ENCODE results near the gene AFF1. TPM values are rescaled to one million over a fixed set of nuclear protein-coding genes. Genes with fewer than 3 reads are reported as not detected.

AFF1 gene
- total RNA-seq, 1 experiment from 2014 or later = 37.7 TPM

DNA sequence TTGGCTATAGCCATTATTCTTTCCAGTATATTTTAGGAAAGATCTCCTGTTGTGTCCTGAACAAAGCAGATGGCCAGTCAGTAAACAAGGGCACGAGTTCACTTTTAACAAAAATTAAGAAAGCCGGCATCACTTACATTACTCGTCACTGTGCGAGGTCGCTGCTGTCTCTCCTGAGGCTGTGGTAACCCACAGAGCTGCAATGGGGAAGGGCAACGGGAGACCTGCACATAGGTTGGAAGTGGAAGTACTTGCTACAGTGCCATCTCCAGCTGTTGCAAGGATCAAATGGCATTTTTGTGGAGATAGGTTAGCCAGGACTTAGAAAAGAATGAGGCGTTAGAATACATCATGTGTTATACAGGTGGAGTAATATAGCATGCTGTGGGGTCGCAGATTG is 153.4 kb downstream of the AFF1 start:
- Mint-ChIP-seq H3K27me3 (ENCODE audit: unreplicated experiment) (no peaks in the 10 kb centered on the region), H3K4me1 (ENCODE audit: low read depth, unreplicated experiment) (peaks cover 21% of the 10 kb centered on the region), H3K4me3 (ENCODE audit: low read depth, unreplicated experiment) (no peak overlapping the region), H3K27ac (ENCODE audit: unreplicated experiment) (no peak overlapping the region), H3K36me3 (ENCODE audit: insufficient read depth, unreplicated experiment) (no peaks in the 10 kb centered on the region), H3K9me3 (ENCODE audit: low read depth, unreplicated experiment) (no peaks in the 10 kb centered on the region)
- no TSS peak for BruUV-seq (replicated peaks)
- intact Hi-C loops (cut with micrococcal nuclease; ENCODE audit: unreplicated experiment) = no loop called here
- CTCF ChIA-PET = no interaction called here
- no peak for DNase-seq
- TF ChIP-seq, protein P1, sequence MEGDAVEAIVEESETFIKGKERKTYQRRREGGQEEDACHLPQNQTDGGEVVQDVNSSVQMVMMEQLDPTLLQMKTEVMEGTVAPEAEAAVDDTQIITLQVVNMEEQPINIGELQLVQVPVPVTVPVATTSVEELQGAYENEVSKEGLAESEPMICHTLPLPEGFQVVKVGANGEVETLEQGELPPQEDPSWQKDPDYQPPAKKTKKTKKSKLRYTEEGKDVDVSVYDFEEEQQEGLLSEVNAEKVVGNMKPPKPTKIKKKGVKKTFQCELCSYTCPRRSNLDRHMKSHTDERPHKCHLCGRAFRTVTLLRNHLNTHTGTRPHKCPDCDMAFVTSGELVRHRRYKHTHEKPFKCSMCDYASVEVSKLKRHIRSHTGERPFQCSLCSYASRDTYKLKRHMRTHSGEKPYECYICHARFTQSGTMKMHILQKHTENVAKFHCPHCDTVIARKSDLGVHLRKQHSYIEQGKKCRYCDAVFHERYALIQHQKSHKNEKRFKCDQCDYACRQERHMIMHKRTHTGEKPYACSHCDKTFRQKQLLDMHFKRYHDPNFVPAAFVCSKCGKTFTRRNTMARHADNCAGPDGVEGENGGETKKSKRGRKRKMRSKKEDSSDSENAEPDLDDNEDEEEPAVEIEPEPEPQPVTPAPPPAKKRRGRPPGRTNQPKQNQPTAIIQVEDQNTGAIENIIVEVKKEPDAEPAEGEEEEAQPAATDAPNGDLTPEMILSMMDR (IDR thresholded peaks at IDR 0.05; ENCODE audit: unreplicated experiment) = no peak

DNA sequence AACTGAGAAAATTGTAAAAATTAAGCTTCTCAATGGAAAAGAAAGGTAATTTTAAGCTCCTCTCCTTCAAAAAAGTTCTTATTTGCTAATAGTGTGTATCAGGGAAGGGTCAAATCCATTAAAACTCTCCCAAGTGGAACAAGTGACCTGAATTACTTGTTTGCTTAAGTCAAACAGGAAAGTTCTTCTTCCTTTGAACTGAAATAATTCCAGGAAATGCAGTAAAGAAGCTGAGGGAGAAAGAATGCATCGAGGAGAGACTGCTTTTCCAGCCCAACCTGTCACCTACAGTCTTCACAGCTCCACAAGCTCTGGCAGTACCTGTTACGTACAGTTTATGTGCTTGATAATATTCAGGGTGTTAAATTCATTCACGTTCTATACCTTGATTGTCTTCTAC is 154.6 kb downstream of the AFF1 start:
- no peak overlapping the region for H3K27ac Mint-ChIP-seq (ENCODE audit: unreplicated experiment)
- CTCF ChIA-PET = no interaction called here

GRCh38 chr4:87090305-87090704 is 155.5 kb downstream of the AFF1 start:
- peaks cover 5% of the 10 kb centered on the region for H3K36me3 Mint-ChIP-seq (ENCODE audit: insufficient read depth, unreplicated experiment)
- no peaks in the 10 kb centered on the region for H3K27me3 Mint-ChIP-seq (ENCODE audit: unreplicated experiment)
- H3K9me3 Mint-ChIP-seq (ENCODE audit: low read depth, unreplicated experiment) = no peaks in the 10 kb centered on the region
- no TSS peak for BruUV-seq (replicated peaks)
- intact Hi-C loops (cut with micrococcal nuclease; ENCODE audit: unreplicated experiment) = loop anchor here (5.0 kb wide), 2 partner anchors 78 to 153 kb away; partner anchors contain the start of gene AFF1
- peaks cover 33% of the 10 kb centered on the region for H3K4me1 Mint-ChIP-seq (ENCODE audit: low read depth, unreplicated experiment)
- CTCF ChIA-PET = no interaction called here
- TF ChIP-seq, protein P1 (IDR thresholded peaks at IDR 0.05; ENCODE audit: unreplicated experiment) = no peak
- no peak overlapping the region for H3K4me3 Mint-ChIP-seq (ENCODE audit: low read depth, unreplicated experiment)
- DNase-seq = no peak
- no peak overlapping the region for H3K27ac Mint-ChIP-seq (ENCODE audit: unreplicated experiment)

More for the DNA sequence above, 154.6 kb downstream of the AFF1 start:
- H3K27me3 Mint-ChIP-seq (ENCODE audit: unreplicated experiment) = no peaks in the 10 kb centered on the region
- no TSS peak for BruUV-seq (replicated peaks)
- H3K36me3 Mint-ChIP-seq (ENCODE audit: insufficient read depth, unreplicated experiment) = peaks cover 5% of the 10 kb centered on the region
- DNase-seq = no peak
- intact Hi-C loops (cut with micrococcal nuclease; ENCODE audit: unreplicated experiment) = no loop called here
- H3K4me3 Mint-ChIP-seq (ENCODE audit: low read depth, unreplicated experiment) = no peak overlapping the region
- peaks cover 33% of the 10 kb centered on the region for H3K4me1 Mint-ChIP-seq (ENCODE audit: low read depth, unreplicated experiment)
- TF ChIP-seq, protein P1 (IDR thresholded peaks at IDR 0.05; ENCODE audit: unreplicated experiment) = no peak
- H3K9me3 Mint-ChIP-seq (ENCODE audit: low read depth, unreplicated experiment) = no peaks in the 10 kb centered on the region

- H3K9me3 Mint-ChIP-seq (ENCODE audit: low read depth, unreplicated experiment) = no peaks in the 10 kb centered on the region
- H3K4me1 Mint-ChIP-seq (ENCODE audit: low read depth, unreplicated experiment) = peaks cover 25% of the 10 kb centered on the region
- H3K27me3 Mint-ChIP-seq (ENCODE audit: unreplicated experiment) = no peaks in the 10 kb centered on the region
- intact Hi-C loops (cut with micrococcal nuclease; ENCODE audit: unreplicated experiment) = loop anchor here (2.0 to 5.0 kb wide), 3 partner anchors 80 to 170 kb away; partner anchors contain the start of gene AFF1
- CTCF ChIA-PET = interaction anchor here (0.8 to 2.3 kb wide), 5 partner anchors 48 to 170 kb away, joined by 3 to 27 read pairs (median 7); partner anchors contain the start of gene AFF1
- H3K36me3 Mint-ChIP-seq (ENCODE audit: insufficient read depth, unreplicated experiment) = peaks cover 9% of the 10 kb centered on the region
- DNase-seq = peak; percentile 75
- TF ChIP-seq, protein P1 (IDR thresholded peaks at IDR 0.05; ENCODE audit: unreplicated experiment) = no peak
- H3K27ac Mint-ChIP-seq (ENCODE audit: unreplicated experiment) = no peak overlapping the region
- no TSS peak for BruUV-seq (replicated peaks)
- no peak overlapping the region for H3K4me3 Mint-ChIP-seq (ENCODE audit: low read depth, unreplicated experiment)
Observed at GRCh38 chr4:87092389-87093141, 157.8 kb downstream of the AFF1 start.
